Sigmoid colon (tissue), 4 donors: ENCODE results near the gene EMP1.

Experiments used
- EP300 ChIP-seq, 4 donors: sonication (generic); formaldehyde crosslinking; IDR thresholded peaks; one replicate each; pipeline ENCODE4 v1.6.1; 2017; ENCODE audit warnings: antibody characterized with exemption in 4 of 4
- POLR2A ChIP-seq, 2 donors: fragments of 450-650 bp; IDR thresholded peaks; one replicate each; pipeline ENCODE4 v1.6.1; 2016; ENCODE audit warnings: antibody characterized with exemption in 2 of 2, mild to moderate bottlenecking in 2 of 2, moderate library complexity in 2 of 2
- TF ChIP-seq, protein P1 (sequence below), 4 experiments: fragments of 450-650 bp in 3 of 4; fragments of 200-600 bp in 1 of 4; IDR thresholded peaks; one replicate each; pipeline ENCODE4 v1.5.1; 2016 to 2019; ENCODE audit warnings: antibody characterized with exemption in 4 of 4, mild to moderate bottlenecking in 3 of 4, moderate library complexity in 2 of 4

DNA sequence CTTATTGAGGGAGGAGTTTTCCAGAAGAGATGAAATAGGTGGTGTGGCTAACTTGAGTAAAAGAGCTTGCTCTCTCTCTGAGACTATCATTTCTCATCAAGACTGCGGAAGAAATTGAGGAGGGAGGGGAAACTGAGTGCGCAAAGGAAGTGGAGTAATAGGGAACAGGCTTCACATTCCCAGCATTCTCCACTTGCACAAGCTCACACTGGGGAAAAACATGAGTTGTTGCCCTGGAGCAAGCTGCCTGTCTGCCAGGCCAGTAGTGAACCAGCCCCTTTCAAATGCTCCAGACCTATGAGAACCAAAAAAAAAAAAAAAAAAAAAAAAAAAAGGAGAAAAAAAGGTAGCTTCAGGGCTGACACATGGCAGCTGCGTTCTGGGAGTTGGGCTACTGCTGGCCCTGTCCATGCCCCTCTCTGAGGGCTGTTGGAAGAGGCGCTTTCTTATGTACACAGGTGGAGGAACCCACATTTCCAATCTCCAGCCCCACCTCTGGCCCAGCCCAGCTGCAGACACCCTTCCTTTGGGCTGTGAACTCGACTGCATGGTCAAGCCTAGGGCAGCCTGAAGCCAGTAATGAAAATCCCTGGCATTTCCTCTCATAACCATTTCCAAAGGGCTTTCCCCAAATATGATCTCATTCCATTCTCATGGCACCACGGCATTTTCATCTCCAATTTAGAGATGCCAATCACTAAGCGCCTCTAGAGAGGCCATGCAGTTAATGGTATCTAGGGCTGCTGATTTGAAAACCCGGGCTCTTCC, 32.5 kb upstream of the EMP1 start:
- TF ChIP-seq, protein P1, sequence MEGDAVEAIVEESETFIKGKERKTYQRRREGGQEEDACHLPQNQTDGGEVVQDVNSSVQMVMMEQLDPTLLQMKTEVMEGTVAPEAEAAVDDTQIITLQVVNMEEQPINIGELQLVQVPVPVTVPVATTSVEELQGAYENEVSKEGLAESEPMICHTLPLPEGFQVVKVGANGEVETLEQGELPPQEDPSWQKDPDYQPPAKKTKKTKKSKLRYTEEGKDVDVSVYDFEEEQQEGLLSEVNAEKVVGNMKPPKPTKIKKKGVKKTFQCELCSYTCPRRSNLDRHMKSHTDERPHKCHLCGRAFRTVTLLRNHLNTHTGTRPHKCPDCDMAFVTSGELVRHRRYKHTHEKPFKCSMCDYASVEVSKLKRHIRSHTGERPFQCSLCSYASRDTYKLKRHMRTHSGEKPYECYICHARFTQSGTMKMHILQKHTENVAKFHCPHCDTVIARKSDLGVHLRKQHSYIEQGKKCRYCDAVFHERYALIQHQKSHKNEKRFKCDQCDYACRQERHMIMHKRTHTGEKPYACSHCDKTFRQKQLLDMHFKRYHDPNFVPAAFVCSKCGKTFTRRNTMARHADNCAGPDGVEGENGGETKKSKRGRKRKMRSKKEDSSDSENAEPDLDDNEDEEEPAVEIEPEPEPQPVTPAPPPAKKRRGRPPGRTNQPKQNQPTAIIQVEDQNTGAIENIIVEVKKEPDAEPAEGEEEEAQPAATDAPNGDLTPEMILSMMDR (IDR thresholded peaks at IDR 0.05) = no peak
- TF ChIP-seq EP300 (IDR thresholded peaks at IDR 0.05) (no peak), POLR2A (IDR thresholded peaks at IDR 0.05) (no peak)
